ENCODE data around the gene NDUFA8. TPM values are rescaled to one million over a fixed set of nuclear protein-coding genes. Genes with fewer than 3 reads are reported as not detected.

The NDUFA8 gene
- total RNA-seq, 1 experiment from 2014 or later: 60.7 TPM

DNA sequence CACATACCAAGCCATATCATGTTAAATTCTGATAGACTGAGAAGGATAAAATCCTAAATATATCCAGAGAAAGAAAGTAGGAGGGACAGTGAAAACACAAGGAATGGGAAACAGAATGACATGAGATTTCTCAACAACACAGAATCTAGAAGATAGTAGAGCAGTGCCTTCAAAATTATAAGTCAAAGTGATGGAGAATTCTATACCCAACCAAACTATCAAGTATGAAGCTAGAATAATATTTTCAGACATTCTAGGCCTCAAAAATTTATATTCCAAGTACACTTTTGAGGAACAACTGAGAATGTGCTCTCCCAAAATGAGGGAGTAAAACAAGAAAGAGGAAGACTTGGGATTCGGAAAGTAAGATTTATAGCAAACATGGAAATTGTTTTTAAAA, 55.6 kb downstream of the NDUFA8 start:
- Histone ChIP-seq H2BK15ac (ENCODE audit: low read depth, low read length) (no peak overlapping the region), H3K27me3 (ENCODE audit: insufficient read depth, low read length) (no peaks in the 10 kb centered on the region), H2AFZ (ENCODE audit: low read length) (no peak overlapping the region), H2BK20ac (ENCODE audit: low read depth, low read length, poor library complexity, severe bottlenecking) (no peak overlapping the region), H3K4me2 (ENCODE audit: insufficient read depth, insufficient read length, low read length) (no peak overlapping the region), H3K27ac (ENCODE audit: insufficient read length, low read depth, low read length) (no peak overlapping the region), H4K8ac (replicated peaks; ENCODE audit: insufficient read length, low read depth, low read length) (no peak overlapping the region), H2BK5ac (ENCODE audit: insufficient read length, low read length) (no peak overlapping the region), H3K9me3 (ENCODE audit: control insufficient read depth, low read depth, low read length) (no peaks in the 10 kb centered on the region), H4K91ac (ENCODE audit: insufficient read length, low read depth, low read length) (no peak overlapping the region), H3K23me2 (ENCODE audit: insufficient read length, low read depth, low read length, poor library complexity, severe bottlenecking) (no peaks in the 10 kb centered on the region), H4K5ac (ENCODE audit: insufficient read length, low read depth, low read length) (no peak overlapping the region), H3K4ac (ENCODE audit: low read depth, low read length) (no peak overlapping the region), H2BK120ac (ENCODE audit: low read depth, low read length, poor library complexity, severe bottlenecking) (no peak overlapping the region), H3T11ph (ENCODE audit: low read length) (no peak overlapping the region), H2AK5ac (ENCODE audit: insufficient read length, low read length) (no peak overlapping the region), H3K23ac (ENCODE audit: insufficient read length, low read depth, low read length) (no peak overlapping the region), H3K56ac (ENCODE audit: insufficient read length, low read depth, low read length) (no peak overlapping the region), H4K20me1 (ENCODE audit: control insufficient read depth, insufficient read depth, insufficient read length) (peaks cover 2% of the 10 kb centered on the region), H3K14ac (ENCODE audit: insufficient read depth, low read length) (no peak overlapping the region), H3K79me1 (ENCODE audit: insufficient read depth, low read depth, low read length, poor library complexity, severe bottlenecking) (no peaks in the 10 kb centered on the region), H2BK12ac (ENCODE audit: insufficient read length, low read depth, low read length) (no peak overlapping the region), H3K4me1 (ENCODE audit: insufficient read depth, low read length) (no peaks in the 10 kb centered on the region), H3K9ac (ENCODE audit: extremely low read depth, insufficient read length, low read length) (no peak overlapping the region), H3K18ac (ENCODE audit: insufficient read length, low read depth, low read length) (no peak overlapping the region), H3K79me2 (ENCODE audit: insufficient read depth, low read length) (no peaks in the 10 kb centered on the region)
- no peak overlapping the region for H3K27ac Mint-ChIP-seq
- no peak for TF ChIP-seq CTCF (conservative IDR thresholded peaks at IDR 0.05)
- peaks cover 8 to 22% of the 10 kb centered on the region in 2 experiments for H3K4me1 Mint-ChIP-seq
- no peak for DNase-seq
- H3K9me3 Mint-ChIP-seq: peaks cover 7 to 9% of the 10 kb centered on the region in 2 experiments; a peak in 4 of 5 replicates
- H3K4me3 Mint-ChIP-seq: no peak overlapping the region
- H3K27me3 Mint-ChIP-seq (ENCODE audit: low read depth): peaks cover 10% of the 10 kb centered on the region
- peaks cover 0 to 6% (median 0%) of the 10 kb centered on the region in 3 experiments; a peak in 1 of 7 replicates for H3K36me3 Mint-ChIP-seq (ENCODE audit: insufficient read depth in 1 of 3, low read depth in 3 of 3)
- no CpG with 5 or more reads among the region's 1 CpG for WGBS (ENCODE audit: extremely low coverage, insufficient read length, low lambda C conversion rate)

Measured in H9 (cell line).